ENCODE results near the gene SOD1.

DNA sequence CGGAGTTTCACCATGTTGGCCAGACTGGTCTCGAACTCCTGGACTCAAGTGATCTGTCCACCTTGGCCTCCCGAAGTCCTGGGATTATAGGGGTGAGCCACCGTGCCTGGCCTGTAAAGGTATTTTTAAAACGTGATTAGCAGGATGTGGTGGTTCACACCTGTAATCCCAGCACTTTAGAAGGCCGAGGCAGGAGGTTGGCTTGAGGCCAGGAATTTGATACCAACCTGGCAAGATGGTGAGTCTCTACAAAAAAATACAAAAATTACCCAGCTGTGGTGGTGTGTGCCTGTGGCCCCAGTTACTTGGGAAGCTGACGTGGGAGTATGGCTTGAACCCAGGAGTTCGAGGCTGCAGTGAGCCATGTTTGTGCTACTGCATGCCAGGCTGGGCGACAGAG, 43.3 kb upstream of the SOD1 start:
- TF ChIP-seq ZNF274 (IDR thresholded peaks at IDR 0.05; ENCODE audit: low read depth, low read length): no peak
- no peak for TF ChIP-seq SUZ12 (IDR thresholded peaks at IDR 0.05; ENCODE audit: extremely low read depth, insufficient read depth, insufficient read length)
- TF ChIP-seq YY1 (IDR thresholded peaks at IDR 0.05; ENCODE audit: insufficient read depth, insufficient read length): no peak
